Pancreas (tissue), 10 donors: ENCODE measurements around the gene CALCR. TPM values are rescaled to one million over a fixed set of nuclear protein-coding genes. Genes with fewer than 3 reads are reported as not detected.

ENCODE experiments used
- ATAC-seq, 4 donors: fragments of 200-7000 bp; cut with Tn5 transposase; one replicate each; pipeline versions ENCODE4 v1.8.0 to v1.9.1; 2020; ENCODE audit warnings: mild to moderate bottlenecking in 4 of 4, moderate library complexity in 4 of 4
- DNase-seq, 6 donors: peaks; one replicate each; pipeline ENCODE4 v3.0.0-alpha.2; 2020
- FAIRE-seq: peaks from 2 replicates; lab custom pipeline; 2012; peaks lifted over from hg19 to GRCh38; lab: Jason Lieb, UNC
- H3K27ac ChIP-seq, 4 donors: fragments of 200-600 bp; sonication (generic); 1 replicate in 3 of 4; 2 replicates in 1 of 4; pipeline versions ENCODE4 v1.5.0 to v1.8.0; 2020
- H3K27me3 ChIP-seq, 4 donors: fragments of 200-600 bp; one replicate each; pipeline ENCODE4 v1.8.0; 2021
- H3K36me3 ChIP-seq, 3 donors: fragments of 200-600 bp; sonication (generic) in 1 of 3; one replicate each; pipeline versions ENCODE4 v1.5.0 to v1.8.0; 2020 to 2021
- H3K4me1 ChIP-seq, 3 donors: fragments of 200-600 bp; one replicate each; pipeline ENCODE4 v1.8.0; 2021
- H3K4me3 ChIP-seq, 4 donors: fragments of 200-600 bp; sonication (generic) in 2 of 4; one replicate each; pipeline versions ENCODE4 v1.5.0 to v1.8.0; 2020 to 2021
- H3K9me3 ChIP-seq, 4 donors: fragments of 200-600 bp; one replicate each; pipeline ENCODE4 v1.8.0; 2021
- WGBS, 2 donors: extraction: QIAGEN DNeasy Blood & Tissue Kit; methylation state at CpG; one replicate each; pipeline ENCODE4 v1.1.7; 2013; 5-methylcytosine and 5-hydroxymethylcytosine counted together
- intact Hi-C, 3 donors: fragments of 100-400 bp; cut with DNase I; formaldehyde crosslinking; loops; one replicate each; pipeline versions ENCODE4 v1.11.1 to v1.14.2; 2022
- polyA plus RNA-seq, 2 donors: library from polyadenylated mRNA; stranded (reverse); fragments of 200-250 nt; gene quantifications; one replicate each; pipeline ENCODE4 v1.2.3, GENCODE V29; 2013
- total RNA-seq, 6 donors: library from RNA; stranded (reverse); fragmentation: NEBNext Ultra II Directional in 4 of 6; extraction: Animal tissue kit (Norgen Biotek cat#: 25700) in 4 of 6; gene quantifications; one replicate each; pipeline versions ENCODE4 v1.2.1 to v1.2.4, GENCODE V29; 2021 to 2023
- TF ChIP-seq, protein P1 (sequence below), 4 donors: fragments of 200-600 bp; sonication (generic) in 3 of 4; IDR thresholded peaks; one replicate each; pipeline versions ENCODE4 v1.5.0 to v1.8.0; 2021; ENCODE audit warnings: antibody characterized with exemption in 4 of 4
- donor health status: healthy with polysubstance abuse.
- donor health status: DM: no; HTN: no; CAD: no; lungs with moderate emphysema.
- donor health status: DM: no; HTN: no; CAD: no.
- donor health status: control.
- donor health status: control.
- donor health status: Bipolar disorder and iron deficiency.
- donor health status: DM: yes; HTN: yes; CAD: no.
- donor health status: DM: no; HTN: no; CAD: no.
- donor health status: DM: no; HTN: no; CAD: no.
- donor health status: DM: yes; HTN: yes; CAD: no.

Gene CALCR
- total and polyA plus RNA-seq, 8 donors: 0.09 TPM; not detected in 7

DNA sequence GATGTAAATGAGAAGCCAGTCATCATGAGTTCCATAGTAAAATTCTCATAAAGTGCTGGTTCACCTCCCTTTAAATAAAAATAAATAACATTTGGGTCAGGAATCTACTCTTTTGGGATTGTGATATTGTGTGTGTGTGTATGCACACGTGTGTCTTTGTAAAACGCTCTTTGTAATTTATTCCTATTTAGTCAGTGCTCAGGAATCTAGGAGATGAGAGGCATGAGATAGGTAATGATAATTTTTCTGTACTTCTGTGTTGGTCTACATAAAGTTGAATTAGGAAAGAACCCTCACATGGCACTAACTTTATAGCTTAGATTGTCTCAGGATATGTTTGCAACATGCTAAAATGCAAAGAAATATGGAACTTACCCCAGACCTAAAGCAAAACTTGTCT, 4.9 kb upstream of the CALCR start:
- Histone ChIP-seq H3K27ac (no peak overlapping the region), H3K36me3 (no peaks in the 10 kb centered on the region), H3K4me1 (peaks cover 0 to 6% (median 6%) of the 10 kb centered on the region in 3 donors), H3K9me3 (no peaks in the 10 kb centered on the region), H3K4me3 (no peak overlapping the region), H3K27me3 (no peaks in the 10 kb centered on the region)
- WGBS, 2 donors: 89 to 94% methylated on average over 2 of the region's 2 CpGs
- intact Hi-C loops: no loop called here
- FAIRE-seq: no peak
- no peak for DNase-seq
- TF ChIP-seq, protein P1, sequence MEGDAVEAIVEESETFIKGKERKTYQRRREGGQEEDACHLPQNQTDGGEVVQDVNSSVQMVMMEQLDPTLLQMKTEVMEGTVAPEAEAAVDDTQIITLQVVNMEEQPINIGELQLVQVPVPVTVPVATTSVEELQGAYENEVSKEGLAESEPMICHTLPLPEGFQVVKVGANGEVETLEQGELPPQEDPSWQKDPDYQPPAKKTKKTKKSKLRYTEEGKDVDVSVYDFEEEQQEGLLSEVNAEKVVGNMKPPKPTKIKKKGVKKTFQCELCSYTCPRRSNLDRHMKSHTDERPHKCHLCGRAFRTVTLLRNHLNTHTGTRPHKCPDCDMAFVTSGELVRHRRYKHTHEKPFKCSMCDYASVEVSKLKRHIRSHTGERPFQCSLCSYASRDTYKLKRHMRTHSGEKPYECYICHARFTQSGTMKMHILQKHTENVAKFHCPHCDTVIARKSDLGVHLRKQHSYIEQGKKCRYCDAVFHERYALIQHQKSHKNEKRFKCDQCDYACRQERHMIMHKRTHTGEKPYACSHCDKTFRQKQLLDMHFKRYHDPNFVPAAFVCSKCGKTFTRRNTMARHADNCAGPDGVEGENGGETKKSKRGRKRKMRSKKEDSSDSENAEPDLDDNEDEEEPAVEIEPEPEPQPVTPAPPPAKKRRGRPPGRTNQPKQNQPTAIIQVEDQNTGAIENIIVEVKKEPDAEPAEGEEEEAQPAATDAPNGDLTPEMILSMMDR (IDR thresholded peaks at IDR 0.05): no peak
- no peak for ATAC-seq

DNA sequence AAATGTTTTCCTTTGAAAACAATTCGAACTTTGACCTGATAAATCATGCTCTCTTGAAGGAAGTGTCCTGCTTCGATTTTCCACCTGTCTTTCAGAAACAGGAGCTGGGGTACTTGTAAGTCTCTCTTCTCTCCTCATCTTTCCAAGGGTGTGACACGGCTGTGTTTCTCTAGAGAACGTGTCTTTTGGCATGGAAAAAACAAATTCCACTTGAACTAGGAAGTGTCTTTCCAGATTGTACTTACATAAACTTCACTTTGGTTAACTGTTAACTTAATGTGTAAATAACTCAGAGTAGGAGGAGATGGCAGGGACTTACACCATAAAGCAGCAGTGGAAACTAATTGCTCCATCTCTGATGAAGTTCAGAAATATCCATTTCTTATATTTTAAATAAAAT, 4.2 kb upstream of the CALCR start:
- ATAC-seq (peak; percentile 63 to 89 (median 84)), FAIRE-seq (no peak), DNase-seq (no peak)
- no peaks in the 10 kb centered on the region for H3K9me3 ChIP-seq
- intact Hi-C loops: no loop called here
- H3K4me3 ChIP-seq: no peak overlapping the region
- TF ChIP-seq, protein P1 (IDR thresholded peaks at IDR 0.05): no peak
- H3K36me3 ChIP-seq: no peaks in the 10 kb centered on the region
- H3K4me1 ChIP-seq: peaks cover 0 to 6% (median 6%) of the 10 kb centered on the region in 3 donors
- H3K27me3 ChIP-seq: peaks cover 0 to 7% (median 0%) of the 10 kb centered on the region in 4 donors
- 7 to 12% methylated on average over 4 of the region's 4 CpGs for WGBS, 2 donors
- peak overlapping the region in 1 of 4 donors; percentile 28 for H3K27ac ChIP-seq

DNA sequence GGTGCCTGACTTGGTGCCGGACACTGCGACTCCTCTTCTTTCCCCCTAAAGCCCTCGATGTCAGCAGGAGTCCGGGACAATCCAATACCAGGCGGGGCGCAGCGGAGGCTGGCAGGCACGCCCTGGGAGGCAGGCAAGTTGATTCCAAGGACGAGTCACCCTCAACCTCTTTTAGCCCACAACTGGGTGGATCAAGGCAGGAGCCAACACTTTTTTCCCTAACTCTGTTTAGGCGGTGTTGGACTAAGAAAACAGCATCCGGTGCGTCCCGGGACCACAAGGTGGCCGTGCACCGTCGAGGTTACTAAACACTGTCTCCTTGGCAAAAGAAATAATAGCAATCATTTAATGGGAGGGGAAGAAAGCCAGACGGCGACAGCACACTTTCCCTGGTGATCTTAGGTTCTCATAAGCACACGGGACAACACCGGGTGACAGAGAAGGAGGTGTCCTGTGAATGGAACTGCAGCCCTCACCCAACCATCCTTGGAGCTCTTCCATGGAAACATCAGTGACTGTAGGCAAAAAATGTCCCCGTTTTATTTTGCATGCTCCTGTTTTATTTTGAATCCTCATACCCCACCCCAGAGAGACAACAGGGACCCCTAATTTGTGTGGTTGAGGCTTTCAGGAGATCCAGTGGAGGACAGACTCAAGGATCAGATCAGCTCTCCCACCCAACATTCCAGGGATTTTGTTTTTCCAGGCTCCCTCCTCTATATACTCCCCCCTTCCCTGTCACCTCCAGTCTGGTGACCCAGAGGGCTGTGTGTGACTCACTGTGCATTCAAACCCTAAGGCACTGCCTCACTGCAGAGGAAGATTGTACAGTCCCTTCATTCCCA, 1.3 kb upstream of the CALCR start:
- Histone ChIP-seq H3K4me1 (peaks cover 0 to 6% (median 6%) of the 10 kb centered on the region in 3 donors), H3K36me3 (no peaks in the 10 kb centered on the region), H3K27me3 (peaks cover 0 to 10% (median 0%) of the 10 kb centered on the region in 4 donors), H3K27ac (no peak overlapping the region), H3K9me3 (no peaks in the 10 kb centered on the region), H3K4me3 (peak overlapping the region in 1 of 4 donors; percentile 30)
- ATAC-seq: peak in 1 of 4 donors; percentile 9
- peak in 2 of 6 donors; percentile 20 to 49 for DNase-seq
- 6 to 14% methylated on average over 20 to 21 of the region's 21 CpGs for WGBS, 2 donors
- intact Hi-C loops: no loop called here
- TF ChIP-seq, protein P1 (IDR thresholded peaks at IDR 0.05): no peak
- FAIRE-seq: no peak

DNA sequence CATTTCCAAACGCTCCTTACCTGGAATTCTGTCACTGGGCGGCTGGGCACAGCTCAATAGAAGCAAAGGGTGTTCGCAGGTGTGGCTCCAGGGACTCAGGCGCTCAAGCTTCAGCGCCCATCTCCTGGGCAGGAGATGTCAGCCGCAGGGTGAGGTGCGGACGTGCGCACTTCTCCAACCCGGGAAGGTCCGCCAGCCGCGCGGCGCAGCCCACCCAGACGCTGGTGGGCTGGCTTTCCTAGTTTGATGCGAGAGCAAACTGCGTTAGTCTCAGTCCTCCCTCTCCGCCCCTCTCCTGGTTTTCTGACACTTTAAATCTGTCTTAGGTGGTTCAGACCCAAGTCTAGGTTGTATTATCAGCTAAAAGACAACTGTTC, 267 bp downstream of the CALCR start:
- peak in 1 of 6 donors; percentile 25 for DNase-seq
- no peak for ATAC-seq
- peak overlapping the region in 2 of 4 donors; percentile 4 to 30 for H3K4me3 ChIP-seq
- no peaks in the 10 kb centered on the region for H3K9me3 ChIP-seq
- FAIRE-seq: no peak
- intact Hi-C loops: no loop called here
- peaks cover 0 to 10% (median 0%) of the 10 kb centered on the region in 4 donors for H3K27me3 ChIP-seq
- H3K36me3 ChIP-seq: no peaks in the 10 kb centered on the region
- H3K27ac ChIP-seq: no peak overlapping the region
- WGBS, 2 donors: 2% methylated on average over 19 of the region's 19 CpGs
- H3K4me1 ChIP-seq: peaks cover 0 to 5% (median 4%) of the 10 kb centered on the region in 3 donors
- TF ChIP-seq, protein P1 (IDR thresholded peaks at IDR 0.05): no peak

DNA sequence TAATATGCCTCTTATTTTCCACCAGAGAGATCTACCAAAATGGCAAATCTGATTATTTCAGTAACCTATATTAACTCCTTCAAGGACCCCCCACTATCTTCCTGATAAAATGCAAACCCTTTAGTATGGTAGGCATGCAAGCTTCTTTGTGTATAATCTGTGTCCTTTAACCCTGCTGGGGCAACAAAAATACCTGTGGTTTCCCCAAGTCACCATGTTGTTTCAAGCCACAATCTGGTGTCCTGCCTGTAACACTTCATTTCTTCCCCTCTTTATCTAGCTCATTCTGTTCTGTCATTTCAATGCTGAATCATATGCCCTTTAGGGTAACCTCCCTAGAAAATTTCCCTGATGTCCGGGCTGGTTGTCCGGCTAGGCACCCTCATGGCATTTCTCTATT, 5.3 kb downstream of the CALCR start:
- intact Hi-C loops: no loop called here
- peaks cover 0 to 8% (median 0%) of the 10 kb centered on the region in 4 donors for H3K27me3 ChIP-seq

More for the DNA sequence above, 5.3 kb downstream of the CALCR start:
- Histone ChIP-seq H3K9me3 (no peaks in the 10 kb centered on the region), H3K36me3 (no peaks in the 10 kb centered on the region), H3K4me3 (no peak overlapping the region), H3K27ac (no peak overlapping the region), H3K4me1 (no peaks in the 10 kb centered on the region)
- TF ChIP-seq, protein P1 (IDR thresholded peaks at IDR 0.05): no peak
- no peak for DNase-seq
- 82 to 88% methylated on average over 2 of the region's 2 CpGs for WGBS, 2 donors
- no peak for FAIRE-seq
- ATAC-seq: no peak
